GM12892 (cell line): ENCODE data around the gene CDKAL1.
"Not testable (repeated sequence)": the region's sequence is repeated elsewhere in the genome, so short reads cannot be mapped to it uniquely, and the experiment has no call there.

ENCODE experiments used
- DNase-seq: peaks from one replicate; pipeline ENCODE4 v3.0.0; 2011; ENCODE audit not compliant: insufficient read length
- FAIRE-seq: peaks from 2 replicates; lab custom pipeline; 2011; peaks lifted over from hg19 to GRCh38; lab: Jason Lieb, UNC
- POLR2A ChIP-seq: IDR thresholded peaks from 2 replicates; pipeline ENCODE4 v1.6.1; 2011; ENCODE audit warnings: low read depth, low read length, control low read depth
- POLR2AphosphoS5 ChIP-seq: IDR thresholded peaks from 2 replicates; pipeline ENCODE4 v1.6.1; 2011; ENCODE audit warnings: low read depth, low read length, control low read depth
- TAF1 ChIP-seq: IDR thresholded peaks from 2 replicates; pipeline ENCODE4 v1.6.1; 2011; ENCODE audit warnings: low read depth, mild to moderate bottlenecking, control low read depth, low read length, borderline replicate concordance

Gene CDKAL1

GRCh38 chr6:20830576-20830975 is 296.3 kb downstream of the CDKAL1 start:
- FAIRE-seq, result no peak
- TF ChIP-seq POLR2AphosphoS5, result no peak
- no peak for TF ChIP-seq POLR2A
- TF ChIP-seq TAF1, result no peak

DNA sequence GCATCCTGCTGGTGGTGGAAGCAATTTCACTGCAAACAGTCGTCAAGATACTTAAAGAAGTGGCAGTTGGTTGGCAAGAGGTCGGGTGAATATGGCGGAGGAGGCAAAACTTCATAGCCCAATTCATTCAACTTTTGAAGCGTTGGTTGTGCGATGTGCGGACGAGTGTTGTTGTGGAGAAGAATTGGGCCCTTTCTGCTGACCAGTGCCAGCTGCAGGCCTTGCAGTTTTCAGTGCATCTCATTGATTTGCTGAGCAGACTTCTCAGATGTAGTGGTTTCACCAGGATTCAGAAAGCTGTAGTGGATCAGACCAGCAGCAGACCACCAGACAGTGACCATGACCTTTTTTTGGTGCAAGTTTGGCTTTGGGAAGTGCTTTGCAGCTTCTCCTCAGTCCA is 297.0 kb downstream of the CDKAL1 start:
- not testable (repeated sequence) for FAIRE-seq, DNase-seq

More at GRCh38 chr6:20830576-20830975, 296.3 kb downstream of the CDKAL1 start:
- no peak for DNase-seq

DNA sequence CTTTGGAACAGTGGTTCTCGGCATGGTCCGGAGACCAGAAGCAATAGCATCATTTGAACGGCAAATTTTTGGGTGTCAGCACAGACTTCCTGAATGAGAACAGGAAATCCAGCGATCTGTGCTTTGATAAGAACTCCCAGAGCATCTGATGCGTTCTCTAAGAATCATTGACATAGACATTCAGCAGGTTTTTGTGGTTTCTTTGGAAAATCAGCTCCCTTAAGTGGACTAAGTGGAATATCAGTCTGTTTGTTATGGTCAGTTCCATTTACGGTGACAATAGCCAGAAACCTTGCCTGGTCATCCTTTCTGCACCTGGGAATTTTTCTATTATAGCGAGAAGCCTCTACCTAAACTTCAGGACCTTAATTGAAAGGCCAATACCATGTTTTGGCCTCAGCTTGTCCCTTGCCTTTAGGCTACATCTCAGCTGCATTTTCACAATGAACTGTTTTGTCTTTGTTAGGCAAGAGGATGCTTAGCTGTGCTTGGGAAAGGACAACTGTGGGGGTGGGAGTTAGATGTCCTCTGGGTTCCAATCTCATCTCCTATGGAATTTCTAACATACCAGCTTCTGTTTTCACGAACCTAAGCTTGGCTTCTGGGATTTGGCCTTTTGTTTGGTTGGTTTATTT is 299.7 kb downstream of the CDKAL1 start:
- TF ChIP-seq POLR2A (no peak), POLR2AphosphoS5 (no peak), TAF1 (no peak)
- DNase-seq (no peak), FAIRE-seq (no peak)

DNA sequence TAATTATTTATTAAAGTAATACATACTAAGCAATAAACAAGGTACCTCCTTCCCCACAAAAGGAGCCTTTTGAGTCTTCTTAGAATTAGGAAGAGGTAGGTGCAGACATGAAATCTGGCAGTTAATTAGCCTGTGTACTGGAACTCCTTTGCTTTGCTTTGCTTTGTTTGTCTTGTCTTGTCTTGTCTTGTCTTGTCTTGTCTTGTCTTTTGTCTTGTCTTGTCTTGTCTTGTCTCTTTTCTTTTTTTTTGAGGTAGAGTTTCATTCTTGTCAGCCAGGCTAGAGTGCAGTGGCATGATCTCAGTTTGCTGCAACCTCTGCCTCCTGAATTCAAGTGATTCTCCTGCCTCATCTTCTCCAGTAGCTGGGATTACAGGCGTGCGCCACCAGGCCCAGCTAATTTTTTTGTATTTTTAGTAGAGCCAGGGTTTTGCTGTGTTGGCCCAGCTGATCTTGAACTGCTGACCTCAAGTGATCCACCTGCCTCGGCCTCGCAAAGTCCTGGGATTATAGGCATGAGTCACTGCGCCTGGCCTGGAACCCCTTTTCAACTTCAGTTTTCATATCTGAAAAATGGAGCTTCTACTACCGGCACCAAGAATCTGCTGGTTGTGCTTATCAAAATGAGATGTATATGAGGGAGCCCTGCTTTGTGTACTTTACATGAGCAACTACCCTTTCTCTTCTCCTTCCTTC is 301.2 kb downstream of the CDKAL1 start:
- no peak for TF ChIP-seq TAF1
- no peak for TF ChIP-seq POLR2A
- TF ChIP-seq POLR2AphosphoS5, result no peak
- FAIRE-seq (no peak), DNase-seq (no peak)

- DNase-seq, result no peak
- FAIRE-seq, result no peak
- TF ChIP-seq TAF1, result no peak
- TF ChIP-seq POLR2A, result no peak
- TF ChIP-seq POLR2AphosphoS5, result no peak
These were observed 302.9 kb downstream of the CDKAL1 start for GRCh38 chr6:20837189-20837588.

- FAIRE-seq (no peak), DNase-seq (no peak)
- no peak for TF ChIP-seq TAF1
- no peak for TF ChIP-seq POLR2AphosphoS5
- no peak for TF ChIP-seq POLR2A
These were observed 303.9 kb downstream of the CDKAL1 start for GRCh38 chr6:20838113-20838512.

- DNase-seq (no peak), FAIRE-seq (no peak)
- TF ChIP-seq POLR2AphosphoS5, result no peak
These were observed 305.4 kb downstream of the CDKAL1 start for GRCh38 chr6:20839630-20840029.

- no peak for TF ChIP-seq POLR2A
- no peak for TF ChIP-seq TAF1
- no peak for TF ChIP-seq POLR2AphosphoS5
- FAIRE-seq (no peak), DNase-seq (no peak)
These were observed 306.4 kb downstream of the CDKAL1 start for GRCh38 chr6:20840675-20841074.

DNA sequence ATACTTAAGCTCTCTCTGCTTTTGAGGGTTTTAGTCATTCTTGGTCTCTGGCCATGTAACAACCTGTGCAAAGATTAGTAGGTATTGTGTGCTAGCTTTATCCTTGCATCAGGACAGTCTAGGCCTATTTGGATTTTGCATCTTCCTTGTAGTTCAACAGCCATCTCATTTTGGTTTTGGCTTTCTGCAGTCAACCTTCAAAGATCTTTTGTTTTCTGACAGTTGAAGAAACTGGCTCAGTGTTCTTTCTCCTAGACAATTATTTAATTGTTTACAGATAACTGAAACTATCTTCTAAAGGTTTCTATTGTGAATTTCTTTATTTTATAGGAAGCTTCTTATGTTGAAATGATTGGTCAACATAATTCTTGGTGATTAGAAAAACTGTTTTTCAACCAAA is 307.5 kb downstream of the CDKAL1 start:
- TF ChIP-seq TAF1, result no peak
- no peak for TF ChIP-seq POLR2AphosphoS5
- TF ChIP-seq POLR2A, result no peak
- FAIRE-seq, result no peak
- DNase-seq, result no peak

DNA sequence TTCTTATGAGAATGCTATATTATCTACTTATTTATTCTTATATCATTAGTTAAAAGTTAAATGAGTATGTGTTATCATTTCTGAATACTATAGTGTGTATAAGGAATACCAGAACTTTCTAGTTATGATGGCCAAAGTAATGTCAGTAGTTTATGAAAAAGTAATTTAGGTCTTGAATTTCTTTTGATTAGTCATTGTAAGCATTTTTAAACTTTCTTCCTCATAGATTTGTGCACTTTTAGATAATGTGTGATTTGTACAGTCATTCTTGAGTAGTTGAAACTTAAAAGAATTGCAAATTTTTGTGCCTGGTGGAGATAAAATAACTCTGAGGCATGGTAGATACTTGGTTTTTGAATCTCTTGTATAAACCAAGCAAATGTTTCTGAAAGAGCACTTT is 311.3 kb downstream of the CDKAL1 start:
- TF ChIP-seq TAF1, result no peak
- no peak for TF ChIP-seq POLR2AphosphoS5
- TF ChIP-seq POLR2A, result no peak
- DNase-seq (no peak), FAIRE-seq (no peak)

GRCh38 chr6:20846602-20847028 is 312.4 kb downstream of the CDKAL1 start:
- DNase-seq (no peak), FAIRE-seq (no peak)
- TF ChIP-seq POLR2AphosphoS5 (no peak), POLR2A (no peak), TAF1 (no peak)

GRCh38 chr6:20847904-20848303 is 313.6 kb downstream of the CDKAL1 start:
- DNase-seq, result no peak
- TF ChIP-seq POLR2AphosphoS5 (no peak), TAF1 (no peak), POLR2A (no peak)
- no peak for FAIRE-seq
